A673 (cell line): ENCODE results near the gene ATXN10. TPM values are rescaled to one million over a fixed set of nuclear protein-coding genes. Genes with fewer than 3 reads are reported as not detected.

Experiments used
- BruUV-seq: library from RNA; stranded (reverse); fragments of 400-500 nt; replicated peaks from 2 replicates; lab custom pipeline; 2021; lab: Mats Ljungman, UMichigan
- CTCF ChIA-PET: fragments of 300-600 bp; sonication (Branson Sonifier 250); formaldehyde crosslinking; loops from one replicate; lab custom pipeline; 2022; ENCODE audit warnings: antibody characterized with exemption; lab: Charles Lee
- POLR2A ChIA-PET: fragments of 300-600 bp; sonication (Branson Sonifier 250); formaldehyde crosslinking; loops from one replicate; lab custom pipeline; 2022; ENCODE audit warnings: antibody characterized with exemption; ENCODE audit not compliant: low non-redundant PET; lab: Charles Lee
- DNase-seq: peaks from one replicate; pipeline ENCODE4 v3.0.0-alpha.2; 2015; ENCODE audit warnings: low spot score
- H3K27ac ChIP-seq: fragments of 200-600 bp; sonication (generic); 2 replicates; pipeline ENCODE4 v1.5.1; 2016; ENCODE audit warnings: mixed run types, low read depth, mild to moderate bottlenecking, mixed read lengths, antibody characterized with exemption, low read length; ENCODE audit not compliant: poor library complexity, severe bottlenecking
- H3K27me3 ChIP-seq: fragments of 200-600 bp; sonication (generic); replicated peaks from 2 replicates; pipeline ENCODE4 v1.6.1; 2017; ENCODE audit warnings: mixed run types, low read depth, mild to moderate bottlenecking, mixed read lengths, antibody characterized with exemption, low read length; ENCODE audit not compliant: insufficient read depth, poor library complexity
- H3K36me3 ChIP-seq: fragments of 200-600 bp; sonication (generic); 2 replicates; pipeline ENCODE4 v1.6.1; 2016; ENCODE audit warnings: mixed run types, mild to moderate bottlenecking, mixed read lengths, antibody characterized with exemption, low read length; ENCODE audit not compliant: insufficient read depth, poor library complexity, severe bottlenecking
- H3K4me1 ChIP-seq: fragments of 200-600 bp; sonication (generic); 2 replicates; pipeline ENCODE4 v1.6.1; 2017; ENCODE audit warnings: mixed run types, mild to moderate bottlenecking, mixed read lengths, antibody characterized with exemption, low read length; ENCODE audit not compliant: insufficient read depth, poor library complexity, severe bottlenecking
- H3K4me3 ChIP-seq: fragments of 200-600 bp; sonication (generic); 2 replicates; pipeline ENCODE4 v1.5.1; 2016; ENCODE audit warnings: low read depth, mixed run types, mild to moderate bottlenecking, mixed read lengths, low read length; ENCODE audit not compliant: poor library complexity, severe bottlenecking
- H3K9me3 ChIP-seq: fragments of 200-600 bp; sonication (generic); 2 replicates; pipeline ENCODE4 v1.6.1; 2016; ENCODE audit warnings: mixed run types, low read depth, mild to moderate bottlenecking, mixed read lengths, antibody characterized with exemption, low read length; ENCODE audit not compliant: poor library complexity, severe bottlenecking
- EZH2 ChIP-seq: fragments of 200-600 bp; sonication (generic); IDR thresholded peaks from 2 replicates; pipeline ENCODE4 v1.6.1; 2017; ENCODE audit warnings: borderline replicate concordance, low read depth, mild to moderate bottlenecking, mixed read lengths, antibody characterized with exemption, low read length; ENCODE audit not compliant: poor library complexity, severe bottlenecking
- intact Hi-C: fragments of 100-400 bp; cut with micrococcal nuclease; formaldehyde crosslinking; loops from one replicate; pipeline ENCODE4 v1.10.0; 2022; ENCODE audit not compliant: unreplicated experiment
- total RNA-seq: library from RNA; stranded (reverse); gene quantifications from 2 replicates; pipeline ENCODE4 v1.2.3, GENCODE V29; 2021
- TF ChIP-seq, protein P1 (sequence below): fragments of 300-800, 200-600 bp; sonication (generic); conservative IDR thresholded peaks from 2 replicates; pipeline ENCODE4 v1.5.1; 2017; ENCODE audit warnings: low read depth, mild to moderate bottlenecking, antibody characterized with exemption, low read length, moderate library complexity, mixed read lengths

Gene ATXN10
- total RNA-seq, 1 experiment from 2014 or later, result 294 TPM

DNA sequence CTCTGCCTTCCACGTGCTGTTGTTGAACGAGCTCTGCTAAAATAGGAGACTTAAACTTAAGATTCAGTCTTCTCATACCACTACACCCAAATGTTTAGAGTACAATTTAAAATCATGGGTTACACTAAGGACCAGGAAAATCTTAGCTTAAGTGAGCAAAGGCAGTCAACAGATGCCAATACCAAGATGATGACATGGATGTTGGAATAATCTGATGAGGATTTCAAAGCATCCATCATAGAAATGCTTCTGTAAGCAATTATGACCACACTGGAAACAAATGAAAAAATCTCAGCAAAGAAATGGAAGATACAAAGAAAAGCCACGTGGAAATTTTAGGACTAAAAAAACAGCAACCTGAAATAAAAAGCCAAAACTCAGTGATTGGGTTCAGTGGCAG lies 109.8 kb downstream of the ATXN10 start:
- no TSS peak for BruUV-seq
- Histone ChIP-seq H3K36me3 (no peaks in the 10 kb centered on the region), H3K4me1 (peaks cover 10% of the 10 kb centered on the region), H3K27ac (no peak overlapping the region), H3K9me3 (no peaks in the 10 kb centered on the region), H3K27me3 (no peaks in the 10 kb centered on the region), H3K4me3 (no peak overlapping the region)
- no peak for DNase-seq
- ChIA-PET POLR2A (no interaction called here), CTCF (no interaction called here)
- TF ChIP-seq EZH2, result no peak
- TF ChIP-seq, protein P1, sequence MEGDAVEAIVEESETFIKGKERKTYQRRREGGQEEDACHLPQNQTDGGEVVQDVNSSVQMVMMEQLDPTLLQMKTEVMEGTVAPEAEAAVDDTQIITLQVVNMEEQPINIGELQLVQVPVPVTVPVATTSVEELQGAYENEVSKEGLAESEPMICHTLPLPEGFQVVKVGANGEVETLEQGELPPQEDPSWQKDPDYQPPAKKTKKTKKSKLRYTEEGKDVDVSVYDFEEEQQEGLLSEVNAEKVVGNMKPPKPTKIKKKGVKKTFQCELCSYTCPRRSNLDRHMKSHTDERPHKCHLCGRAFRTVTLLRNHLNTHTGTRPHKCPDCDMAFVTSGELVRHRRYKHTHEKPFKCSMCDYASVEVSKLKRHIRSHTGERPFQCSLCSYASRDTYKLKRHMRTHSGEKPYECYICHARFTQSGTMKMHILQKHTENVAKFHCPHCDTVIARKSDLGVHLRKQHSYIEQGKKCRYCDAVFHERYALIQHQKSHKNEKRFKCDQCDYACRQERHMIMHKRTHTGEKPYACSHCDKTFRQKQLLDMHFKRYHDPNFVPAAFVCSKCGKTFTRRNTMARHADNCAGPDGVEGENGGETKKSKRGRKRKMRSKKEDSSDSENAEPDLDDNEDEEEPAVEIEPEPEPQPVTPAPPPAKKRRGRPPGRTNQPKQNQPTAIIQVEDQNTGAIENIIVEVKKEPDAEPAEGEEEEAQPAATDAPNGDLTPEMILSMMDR, result no peak
- intact Hi-C loops, result no loop called here

DNA sequence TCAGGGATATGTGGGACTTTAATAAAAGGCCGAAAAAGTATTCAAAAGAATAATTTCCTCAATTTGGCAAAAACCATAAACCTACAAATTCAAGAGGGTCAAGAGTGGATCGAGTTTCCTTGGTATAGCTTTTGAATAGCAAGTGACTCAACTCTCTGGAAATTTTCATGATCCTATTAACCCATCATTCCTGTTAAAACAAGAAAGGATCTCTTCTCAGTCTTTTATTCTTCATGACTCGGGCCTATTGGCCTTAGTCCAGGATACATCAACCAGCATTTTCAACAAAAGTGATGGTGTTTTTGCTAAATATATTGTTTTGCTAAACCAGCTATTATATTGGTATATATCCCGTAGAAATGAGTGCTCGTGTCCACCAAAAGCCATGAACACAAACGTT lies 110.3 kb downstream of the ATXN10 start:
- no peaks in the 10 kb centered on the region for H3K36me3 ChIP-seq
- TF ChIP-seq EZH2, result no peak
- TF ChIP-seq, protein P1, result no peak
- ChIA-PET CTCF (no interaction called here), POLR2A (no interaction called here)
- H3K4me3 ChIP-seq, result no peak overlapping the region
- DNase-seq, result peak; percentile 17
- no peak overlapping the region for H3K27ac ChIP-seq
- H3K4me1 ChIP-seq, result peaks cover 5% of the 10 kb centered on the region
- intact Hi-C loops, result no loop called here
- BruUV-seq, result no TSS peak
- no peaks in the 10 kb centered on the region for H3K9me3 ChIP-seq
- no peaks in the 10 kb centered on the region for H3K27me3 ChIP-seq

DNA sequence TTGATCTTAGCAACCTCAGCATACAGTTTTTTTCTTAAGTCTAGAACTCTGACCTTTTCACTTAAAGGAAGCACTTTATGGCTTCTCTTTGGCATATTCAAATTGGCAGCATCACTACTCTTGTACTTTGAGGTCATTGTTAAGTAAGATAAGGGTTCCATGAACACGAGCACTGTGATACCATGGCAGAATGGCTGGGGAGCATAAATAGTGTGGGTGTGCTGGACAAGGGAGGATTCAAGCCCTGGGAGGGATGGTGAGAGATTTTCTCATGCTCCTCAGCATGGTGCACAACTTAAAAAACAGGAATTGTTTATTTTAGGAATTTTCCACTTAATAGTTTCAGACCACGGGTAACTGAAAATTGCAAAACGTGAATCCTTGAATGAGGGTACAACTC lies 111.4 kb downstream of the ATXN10 start:
- BruUV-seq, result no TSS peak
- CTCF ChIA-PET, result no interaction called here
- H3K36me3 ChIP-seq, result no peaks in the 10 kb centered on the region
- H3K9me3 ChIP-seq, result no peaks in the 10 kb centered on the region
- no peak overlapping the region for H3K27ac ChIP-seq
- H3K4me3 ChIP-seq, result no peak overlapping the region
- intact Hi-C loops, result no loop called here
- H3K27me3 ChIP-seq, result no peaks in the 10 kb centered on the region
- TF ChIP-seq, protein P1, result no peak
- TF ChIP-seq EZH2, result no peak
- peaks cover 4% of the 10 kb centered on the region for H3K4me1 ChIP-seq
- POLR2A ChIA-PET, result no interaction called here
- no peak for DNase-seq
